ENCODE results near the gene LRR1.
"Not testable (repeated sequence)": the region's sequence is repeated elsewhere in the genome, so short reads cannot be mapped to it uniquely, and the experiment has no call there.

LRR1 gene

GRCh38 chr14:49633640-49634546 is 35.2 kb downstream of the LRR1 start:
- DNase-seq: peak; percentile 84

DNA sequence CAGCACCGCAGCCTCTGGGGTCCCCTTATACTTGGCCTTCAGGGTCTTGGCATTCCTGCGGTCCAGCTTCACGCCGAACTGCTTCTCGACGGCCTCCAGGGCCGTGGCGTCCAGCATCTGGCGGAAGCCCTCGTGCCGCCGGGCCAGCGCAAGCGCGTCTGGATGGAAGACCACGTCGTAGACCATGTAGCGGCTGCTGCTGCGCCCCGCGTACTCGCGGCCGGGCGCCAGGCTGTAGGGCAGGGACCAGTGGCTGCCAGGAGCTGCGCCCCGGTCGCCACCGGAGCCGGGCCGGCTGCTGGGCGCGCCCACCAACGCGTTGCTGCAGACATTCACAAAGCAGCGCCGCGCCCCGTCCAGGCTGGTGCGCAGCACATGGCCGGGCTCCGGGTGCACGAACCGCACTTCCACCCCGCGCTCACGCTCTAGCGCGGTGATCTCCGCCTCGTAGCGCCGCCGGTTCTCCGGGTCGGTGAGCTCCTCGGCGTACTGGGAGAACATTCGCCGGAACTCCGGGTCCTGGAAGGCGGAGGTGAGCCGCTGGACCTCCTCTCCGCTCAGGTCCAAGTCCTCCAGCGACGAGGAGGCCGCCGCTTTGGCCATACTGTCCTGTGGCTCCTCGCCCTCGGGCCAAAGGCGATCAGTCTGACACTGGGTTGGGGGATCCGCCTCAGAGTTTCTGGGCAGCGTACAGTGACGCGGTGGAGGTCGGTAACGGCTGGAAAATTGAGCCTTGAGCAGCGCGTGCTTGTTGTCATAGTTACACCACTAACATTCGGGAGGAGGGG is 36.0 kb downstream of the LRR1 start, which contains the start of gene DNAAF2:
Gene DNAAF2 (minus strand): TSS at position 698 of the 788 bp plus-strand sequence. CDS start 95 bp downstream, at position 603.
- peak; percentile 45 for DNase-seq

GRCh38 chr14:49636866-49637265 is 38.1 kb downstream of the LRR1 start:
- no peak for DNase-seq

DNA sequence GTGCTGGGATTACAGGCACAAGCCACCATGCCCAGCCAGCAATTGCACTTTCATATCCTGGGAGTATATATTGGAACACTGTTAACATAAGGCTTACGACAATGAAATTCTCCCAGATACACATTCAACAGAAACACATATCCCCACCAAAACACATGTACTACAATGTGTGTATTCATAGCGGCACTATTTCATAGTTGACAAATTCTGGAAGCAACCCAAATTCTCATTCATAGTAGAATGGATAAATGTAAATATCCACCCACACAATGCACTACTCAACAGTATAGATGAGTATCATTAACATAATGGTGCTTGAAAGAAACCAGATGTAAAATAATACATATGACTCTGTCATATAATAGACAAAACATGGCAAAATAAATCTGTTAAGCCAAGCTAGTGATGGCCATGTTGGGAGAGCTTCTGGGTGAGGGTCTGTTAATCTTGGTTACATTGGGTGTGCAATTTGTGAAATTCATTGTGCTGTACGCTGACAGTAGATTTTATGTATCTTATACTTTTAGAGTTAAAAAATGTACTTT is 38.9 kb downstream of the LRR1 start:
- no peak for DNase-seq

- no peak for DNase-seq
These were observed 42.0 kb downstream of the LRR1 start for GRCh38 chr14:49640540-49641417.

DNA sequence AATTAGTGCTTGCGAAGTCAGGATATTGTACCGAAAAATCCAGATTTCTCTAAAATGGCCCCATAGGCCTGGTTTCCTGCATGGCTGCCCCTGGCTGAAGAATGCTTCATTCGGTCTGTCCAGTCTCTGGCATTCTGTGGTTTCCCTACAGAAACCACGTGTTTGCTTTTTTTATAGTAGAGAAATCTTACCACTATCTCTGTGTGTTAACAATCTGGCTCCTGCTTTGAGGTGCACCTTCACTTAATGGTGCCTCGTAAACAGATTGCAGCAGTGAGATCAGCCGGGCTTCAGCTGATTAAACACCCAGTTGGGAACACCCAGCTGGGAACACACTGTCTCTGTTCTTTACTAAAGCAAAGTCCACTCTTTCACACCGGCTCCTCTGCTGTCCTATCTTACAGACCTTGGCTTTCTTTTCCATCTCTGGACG is 43.0 kb downstream of the LRR1 start:
- DNase-seq: no peak

DNA sequence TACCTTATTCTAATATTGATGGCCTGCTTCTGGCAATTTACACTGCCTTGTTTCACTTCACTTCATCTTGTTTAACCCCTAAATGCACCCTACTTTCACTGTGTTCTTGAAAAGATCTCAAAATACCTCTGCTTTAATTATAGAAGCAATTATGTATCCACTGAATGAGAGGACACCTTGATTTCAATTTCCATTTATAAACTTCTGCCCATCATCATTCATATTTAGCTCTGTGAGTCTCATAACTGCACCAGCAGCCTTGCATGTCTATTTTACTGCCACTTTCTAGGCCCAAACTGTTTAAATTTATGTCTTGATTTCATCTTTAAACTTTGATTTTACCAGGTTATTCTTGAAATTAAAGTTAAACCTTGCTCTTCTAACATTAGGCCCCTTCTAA is 43.4 kb downstream of the LRR1 start:
- no peak for DNase-seq

DNA sequence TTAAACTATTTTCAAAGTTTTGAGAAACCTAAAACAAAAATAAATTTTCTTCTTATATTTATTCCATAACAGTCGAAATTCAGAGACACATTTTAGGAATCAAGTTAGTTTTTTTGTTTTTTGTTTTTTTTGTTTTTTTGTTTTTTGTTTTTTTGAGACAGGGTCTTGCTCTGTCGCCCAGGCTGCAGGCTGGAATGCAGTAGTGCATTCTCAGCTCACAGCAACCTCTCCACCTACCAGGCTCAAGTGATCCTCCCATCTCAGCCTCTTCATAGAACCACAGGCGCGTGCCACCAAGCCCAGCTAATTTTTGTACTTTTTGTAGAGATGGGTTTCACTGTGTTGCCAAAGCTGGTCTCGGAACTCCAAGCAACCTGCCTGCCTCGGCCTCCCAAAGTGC is 54.8 kb downstream of the LRR1 start:
- DNase-seq: no peak

- no peak for DNase-seq
These were observed 55.8 kb downstream of the LRR1 start for GRCh38 chr14:49654511-49654910.

DNA sequence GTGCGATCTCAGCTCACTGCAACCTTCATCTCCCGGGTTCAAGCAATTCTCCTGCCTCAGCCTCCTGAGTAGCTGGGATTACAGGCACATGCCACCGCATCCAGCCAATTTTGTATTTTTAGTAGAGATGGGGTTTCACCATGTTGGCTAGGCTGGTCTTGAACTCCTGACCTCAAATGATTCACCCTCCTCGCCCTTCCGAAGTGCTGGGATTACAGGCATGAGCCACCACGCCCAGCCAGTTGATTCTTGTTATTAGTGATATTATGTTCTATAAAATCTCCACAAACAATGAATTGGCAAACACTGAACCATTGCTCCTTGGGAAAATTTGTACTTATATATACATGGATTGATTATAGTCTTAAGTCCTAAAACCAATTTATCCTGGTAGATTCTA is 58.8 kb downstream of the LRR1 start:
- not testable (repeated sequence) for DNase-seq

DNA sequence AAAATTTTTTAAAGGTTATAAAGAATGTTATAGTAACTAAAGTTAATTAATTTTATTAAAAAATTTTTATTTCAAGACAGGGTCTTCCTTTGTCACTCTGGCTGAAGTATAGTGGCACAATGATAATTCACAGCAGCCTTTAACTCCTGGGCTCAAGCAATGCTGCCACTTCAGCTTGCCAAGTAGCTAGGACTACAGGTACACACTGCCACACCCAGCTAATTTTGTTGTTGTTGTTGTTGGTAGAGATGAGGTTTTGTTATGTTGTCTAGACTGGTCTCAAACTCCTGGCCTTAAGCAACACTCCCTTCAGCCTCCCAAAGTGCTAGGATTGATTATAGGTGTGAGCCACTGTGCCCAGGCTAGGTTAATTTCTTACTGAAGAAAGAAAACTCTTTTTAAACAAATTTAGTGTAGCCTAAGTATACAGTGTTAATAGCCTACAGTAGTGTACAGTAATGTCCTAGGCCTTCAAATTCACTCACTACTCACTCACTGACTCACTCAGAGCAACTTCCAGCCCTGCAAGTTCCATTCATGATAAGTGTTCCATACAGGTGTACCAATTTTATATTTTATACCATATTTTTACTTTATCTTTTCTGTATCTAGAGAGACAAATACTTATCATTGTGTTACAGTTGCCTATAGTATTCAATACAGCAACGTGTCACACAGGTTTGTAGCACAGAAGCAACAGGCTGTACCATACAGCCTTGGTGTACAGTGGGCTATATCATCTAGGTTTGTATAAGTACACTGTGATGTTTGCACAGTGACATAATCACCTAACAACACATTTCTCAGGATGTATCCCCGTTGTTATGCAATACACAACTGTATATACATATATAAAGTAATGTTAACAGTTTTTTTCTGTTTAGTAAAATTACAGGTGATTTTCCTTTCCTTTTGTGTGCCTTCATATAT is 61.1 kb downstream of the LRR1 start:
- no peak for DNase-seq
